Right lobe of liver (tissue), 6 donors: Measurements from ENCODE around the gene FIBIN. TPM values are rescaled to one million over a fixed set of nuclear protein-coding genes. Genes with fewer than 3 reads are reported as not detected.

Experiments
- ATAC-seq, 4 donors: fragments of 200-7000 bp; cut with Tn5 transposase; one replicate each; pipeline ENCODE4 v1.9.1; 2020; ENCODE audit warnings: mild to moderate bottlenecking in 4 of 4, moderate library complexity in 4 of 4
- DNase-seq, 3 donors: peaks; one replicate each; pipeline ENCODE4 v3.0.0-alpha.2; 2020
- H3K27ac ChIP-seq, 3 donors: fragments of 200-600 bp; one replicate each; pipeline ENCODE4 v1.8.0; 2022
- H3K27me3 ChIP-seq, 2 donors: fragments of 200-600 bp; one replicate each; pipeline ENCODE4 v1.8.0; 2022
- H3K36me3 ChIP-seq, 4 donors: fragments of 200-600 bp; sonication (generic) in 1 of 4; one replicate each; pipeline versions ENCODE4 v1.5.1 to v1.8.0; 2017 to 2022; ENCODE audit warnings: control low read depth in 1 of 4
- H3K4me1 ChIP-seq, 4 donors: fragments of 200-600 bp; sonication (generic) in 1 of 4; one replicate each; pipeline versions ENCODE4 v1.5.1 to v1.8.0; 2017 to 2022; ENCODE audit warnings: control low read depth in 1 of 4
- H3K4me3 ChIP-seq, 3 donors: fragments of 200-600 bp; one replicate each; pipeline ENCODE4 v1.8.0; 2022
- H3K9me3 ChIP-seq, 4 donors: fragments of 200-600 bp; sonication (generic) in 1 of 4; one replicate each; pipeline versions ENCODE4 v1.5.1 to v1.8.0; 2017 to 2022; ENCODE audit warnings: control low read depth in 1 of 4
- CTCF ChIP-seq, 4 donors: fragments of 200-600 bp in 3 of 4; fragments of 450-650 bp in 1 of 4; IDR thresholded peaks; one replicate each; pipeline versions ENCODE4 v1.5.1 to v1.8.0; 2016 to 2022; ENCODE audit warnings: antibody characterized with exemption in 4 of 4, mild to moderate bottlenecking in 2 of 4
- POLR2A ChIP-seq: fragments of 450-650 bp; IDR thresholded peaks from one replicate; pipeline ENCODE4 v1.6.1; 2017; ENCODE audit warnings: antibody characterized with exemption, mild to moderate bottlenecking
- WGBS: methylation state at CpG from one replicate; pipeline ENCODE4 v1.1.6; 2018; ENCODE audit warnings: low coverage, low lambda C conversion rate; ENCODE audit not compliant: insufficient coverage; ENCODE audit errors: missing lambda C conversion rate; 5-methylcytosine and 5-hydroxymethylcytosine counted together
- intact Hi-C, 2 donors: fragments of 100-400 bp; cut with DNase I; formaldehyde crosslinking; loops; one replicate each; pipeline versions ENCODE4 v1.11.2 to v1.14.1; 2022
- total RNA-seq, 6 experiments: library from RNA; depleted of rRNA in 2 of 6; stranded (reverse); fragments of >200 nt in 2 of 6; fragmentation: NEBNext Ultra II Directional in 3 of 6; extraction: Animal tissue kit (Norgen Biotek cat#: 25700) in 3 of 6; gene quantifications; one replicate each; pipeline versions ENCODE4 v1.1.0 to v1.2.4, GENCODE V29; 2016 to 2023
- donor health status: DM: no; HTN: yes; CAD: no.
- donor health status: DM: no; HTN: no; CAD: no.
- donor health status: DM: no; HTN: no; CAD: no.
- donor health status: DM: no; HTN: yes; CAD: no.
- donor health status: DM: no; HTN: yes; CAD: no.

Gene FIBIN
- total RNA-seq, 6 experiments from 2014 or later = 0.87 to 1.6 (median 1.1) TPM

GRCh38 chr11:27012234-27012921 is 18.5 kb downstream of the FIBIN start:
- ATAC-seq (peak in 3 of 4 donors; percentile 27 to 66 (median 29)), DNase-seq (no peak)
- Histone ChIP-seq H3K4me3 (no peak overlapping the region), H3K4me1 (no peaks in the 10 kb centered on the region), H3K27ac (no peak overlapping the region), H3K27me3 (no peaks in the 10 kb centered on the region), H3K36me3 (no peaks in the 10 kb centered on the region), H3K9me3 (no peaks in the 10 kb centered on the region)
- WGBS = 52% methylated on average over 3 of the region's 4 CpGs
- intact Hi-C loops = no loop called here
- TF ChIP-seq CTCF (IDR thresholded peaks at IDR 0.05) (no peak), POLR2A (no peak)

GRCh38 chr11:27013781-27014361 is 20.0 kb downstream of the FIBIN start:
- Histone ChIP-seq H3K4me3 (no peak overlapping the region), H3K36me3 (no peaks in the 10 kb centered on the region), H3K27ac (no peak overlapping the region), H3K4me1 (no peaks in the 10 kb centered on the region), H3K27me3 (no peaks in the 10 kb centered on the region), H3K9me3 (no peaks in the 10 kb centered on the region)
- TF ChIP-seq CTCF (IDR thresholded peaks at IDR 0.05) (no peak), POLR2A (no peak)
- no peak for ATAC-seq
- no peak for DNase-seq
- 69% methylated on average over 4 of the region's 4 CpGs for WGBS
- intact Hi-C loops = no loop called here

- Histone ChIP-seq H3K4me1 (no peaks in the 10 kb centered on the region), H3K27me3 (no peaks in the 10 kb centered on the region), H3K36me3 (no peaks in the 10 kb centered on the region), H3K27ac (no peak overlapping the region), H3K4me3 (no peak overlapping the region), H3K9me3 (no peaks in the 10 kb centered on the region)
- TF ChIP-seq CTCF (IDR thresholded peaks at IDR 0.05) (no peak), POLR2A (no peak)
- ATAC-seq (no peak), DNase-seq (no peak)
- intact Hi-C loops = no loop called here
These were observed 25.1 kb downstream of the FIBIN start for GRCh38 chr11:27018902-27019529.

GRCh38 chr11:27020751-27021150 is 26.8 kb downstream of the FIBIN start:
- no peaks in the 10 kb centered on the region for H3K36me3 ChIP-seq
- 50% methylated on average over 2 of the region's 2 CpGs for WGBS
- DNase-seq = no peak
- no peak for TF ChIP-seq CTCF (IDR thresholded peaks at IDR 0.05)
- TF ChIP-seq POLR2A = no peak
- intact Hi-C loops = no loop called here
- H3K4me1 ChIP-seq = peaks cover 0 to 11% (median 5%) of the 10 kb centered on the region in 4 donors
- no peak overlapping the region for H3K27ac ChIP-seq
- H3K9me3 ChIP-seq = no peaks in the 10 kb centered on the region
- H3K4me3 ChIP-seq = no peak overlapping the region
- H3K27me3 ChIP-seq = no peaks in the 10 kb centered on the region
- no peak for ATAC-seq
